Measurements from ENCODE around the gene CNOT8.

The CNOT8 gene

GRCh38 chr5:154836225-154836624 is 22.2 kb upstream of the CNOT8 start:
- DNase-seq = no peak

DNA sequence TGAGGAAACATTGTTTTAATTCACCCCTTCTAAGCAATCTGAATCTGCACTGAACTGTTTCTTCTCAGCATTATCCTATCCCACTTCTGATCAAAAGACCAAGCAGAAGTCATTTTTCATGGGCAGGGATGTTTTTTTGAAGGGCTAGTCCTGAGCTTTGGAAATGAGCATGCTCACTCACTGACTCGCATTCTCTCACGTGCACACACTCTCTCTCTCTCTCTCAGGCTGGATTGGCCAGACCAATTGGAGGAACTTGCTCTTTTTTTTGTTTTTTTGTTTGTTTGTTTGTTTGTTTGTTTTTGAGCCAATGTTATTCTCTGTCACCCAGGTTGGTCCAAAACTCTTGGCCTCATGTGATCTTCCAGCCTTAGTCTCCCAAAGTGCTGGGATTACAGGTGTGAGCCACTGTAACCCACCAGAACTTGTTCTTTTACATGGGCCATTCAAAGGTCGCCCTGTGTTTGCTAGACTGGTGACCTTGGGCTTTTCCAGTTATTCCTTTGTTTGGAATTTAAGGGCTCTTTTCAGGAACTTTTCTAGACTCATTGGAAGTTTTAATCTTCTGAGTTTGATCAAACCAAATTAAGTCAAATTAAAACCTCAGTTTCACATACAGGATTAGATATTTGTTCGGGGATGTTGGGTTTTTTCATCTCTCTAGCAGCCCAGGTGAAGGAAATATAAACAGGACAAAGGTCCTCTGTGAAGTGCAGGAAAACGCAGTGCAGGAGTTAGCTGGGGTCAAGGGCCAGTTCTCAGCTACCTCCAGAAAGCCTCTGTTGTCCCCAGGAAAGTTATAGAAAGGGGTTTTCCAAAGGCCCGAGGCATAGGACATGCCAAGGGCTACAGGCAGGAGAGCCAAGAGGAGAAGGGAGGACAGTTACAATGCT is 21.2 kb upstream of the CNOT8 start:
- no peak for DNase-seq

GRCh38 chr5:154840435-154841272 is 17.8 kb upstream of the CNOT8 start:
- no peak for DNase-seq

GRCh38 chr5:154841273-154841661 is 17.2 kb upstream of the CNOT8 start:
- no peak for DNase-seq

GRCh38 chr5:154842689-154843530 is 15.5 kb upstream of the CNOT8 start:
- no peak for DNase-seq

- DNase-seq = no peak
These were observed 13.6 kb upstream of the CNOT8 start for GRCh38 chr5:154844809-154845208.

- no peak for DNase-seq
These were observed 9.1 kb upstream of the CNOT8 start for GRCh38 chr5:154849264-154849785.

DNA sequence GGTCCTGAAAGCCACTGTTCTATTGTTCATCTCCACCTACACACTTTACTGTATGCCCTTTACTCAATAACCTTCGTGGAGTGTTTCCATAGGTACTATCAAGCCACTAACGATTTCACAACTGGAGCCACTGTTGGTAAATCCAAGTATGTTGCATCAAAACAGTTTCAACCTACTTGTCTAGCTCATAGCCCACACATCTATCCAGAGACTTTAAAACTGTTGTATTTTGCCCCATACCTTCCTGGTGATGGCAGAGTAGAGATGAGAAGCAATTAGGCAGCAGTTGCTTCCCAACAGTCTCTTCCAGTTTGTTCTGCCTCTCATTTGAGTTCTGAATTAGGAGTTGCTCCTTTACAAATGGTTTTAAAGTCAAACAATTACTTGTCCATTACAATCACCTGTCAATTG is 8.6 kb upstream of the CNOT8 start:
- DNase-seq = no peak

- no peak for DNase-seq
These were observed 8.0 kb upstream of the CNOT8 start, which contains the start of gene FAXDC2 for GRCh38 chr5:154850255-154851062. TSS of gene FAXDC2 (minus strand) at chr5:154850603. CDS start at chr5:154838178, 12,425 bp downstream.

- DNase-seq = no peak
These were observed 7.1 kb upstream of the CNOT8 start for GRCh38 chr5:154851351-154851750.

- DNase-seq = peak; percentile 96
These were observed 714 bp upstream of the CNOT8 start for GRCh38 chr5:154857530-154858296.

DNA sequence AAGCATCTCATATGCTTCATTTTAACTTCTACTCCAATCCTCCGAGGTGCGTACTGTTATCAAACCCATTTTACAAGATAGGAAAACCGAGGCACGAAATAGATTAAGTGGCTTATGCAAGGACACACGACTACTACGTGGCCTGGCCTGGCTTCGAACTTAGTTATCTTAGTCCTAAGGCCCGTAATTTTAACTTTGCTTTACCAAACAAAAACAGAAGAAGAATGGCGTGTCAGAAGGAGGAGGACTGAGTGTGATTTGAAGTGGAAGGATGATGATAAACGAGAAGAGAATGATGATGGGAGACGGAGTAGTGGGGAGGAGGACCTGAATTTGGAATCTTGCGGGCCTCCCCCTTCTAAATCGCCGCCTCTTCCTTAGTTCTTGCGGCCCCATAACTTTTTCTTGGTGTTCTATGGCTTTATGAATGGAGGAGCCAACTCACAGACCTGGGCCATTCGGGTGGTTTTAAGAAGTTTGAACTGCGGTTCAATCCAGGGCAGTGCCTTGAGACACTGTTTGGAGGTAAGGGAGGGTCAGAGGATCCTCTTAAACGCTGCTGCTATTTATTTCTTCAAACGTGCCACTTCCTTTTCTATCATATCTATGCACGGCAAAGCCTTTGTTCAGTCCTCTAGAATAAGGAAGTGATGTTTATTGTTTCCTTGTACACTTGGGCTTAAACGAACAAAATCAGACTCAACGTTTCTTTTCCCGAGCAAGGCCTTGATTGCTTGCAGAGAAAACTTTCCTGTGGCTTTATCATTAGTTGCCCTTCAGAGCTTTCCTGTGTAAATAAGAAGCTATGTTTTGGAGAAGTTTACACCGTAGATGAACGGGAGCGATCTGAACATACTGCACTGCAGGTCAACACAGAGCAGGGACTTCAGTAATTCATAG is 795 bp downstream of the CNOT8 start:
- DNase-seq = no peak

- DNase-seq = no peak
These were observed 1.7 kb downstream of the CNOT8 start for GRCh38 chr5:154860123-154860522.

- no peak for DNase-seq
These were observed 2.3 kb downstream of the CNOT8 start for GRCh38 chr5:154860765-154861164.

GRCh38 chr5:154861946-154862345 is 3.5 kb downstream of the CNOT8 start:
- no peak for DNase-seq

DNA sequence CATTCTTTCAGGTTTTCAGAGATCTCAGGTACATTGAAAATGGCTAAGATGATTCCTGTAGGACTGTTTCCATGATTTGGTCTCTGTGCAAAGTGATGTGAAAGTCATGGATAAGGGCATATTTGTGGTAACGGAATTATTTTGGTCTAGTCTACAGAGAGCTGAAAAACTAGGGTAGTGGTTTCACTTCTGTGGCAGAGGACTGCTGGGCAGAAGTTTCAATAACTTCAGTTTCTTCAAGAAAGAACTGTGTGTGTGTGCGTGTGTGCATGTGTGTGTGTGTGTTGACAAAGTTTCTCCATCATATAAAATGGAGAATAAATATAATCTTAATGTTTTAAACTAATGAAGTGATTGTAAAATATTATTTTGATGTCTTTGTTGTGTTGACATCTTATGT is 4.3 kb downstream of the CNOT8 start:
- DNase-seq = no peak

- DNase-seq = no peak
These were observed 5.1 kb downstream of the CNOT8 start for GRCh38 chr5:154863291-154864080.

GRCh38 chr5:154865466-154866184 is 7.2 kb downstream of the CNOT8 start:
- DNase-seq = no peak

Measured in DMS 273 treated with DMSO at 0.1 percent for 48 hours (cell line).